ENCODE measurements around the gene TTC9.
A peak's percentile ranks its signal among the peaks of the same experiment; 100 is the strongest.

TTC9 gene

DNA sequence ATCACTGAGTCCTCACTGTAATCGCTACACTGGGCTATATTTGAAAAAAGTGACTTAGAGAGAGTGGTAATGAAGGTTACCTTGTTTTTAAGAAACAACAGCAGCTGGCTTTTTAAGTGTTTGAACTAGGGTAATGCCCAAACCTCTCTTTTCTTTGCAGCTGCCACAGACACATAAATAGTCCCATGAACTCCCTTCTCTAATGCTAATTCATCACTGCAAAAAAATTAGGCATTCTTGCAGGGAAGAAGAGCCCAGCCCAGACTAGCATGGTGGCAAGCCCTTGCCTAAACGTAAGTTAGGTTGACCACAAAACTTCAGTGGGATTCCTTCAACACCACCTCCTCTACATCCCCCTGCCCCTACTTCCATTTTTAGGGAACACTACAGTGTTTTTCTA is 23.4 kb upstream of the TTC9 start:
- no peak for DNase-seq
- H3K9me3 ChIP-seq (ENCODE audit: severe bottlenecking) = no peaks in the 10 kb centered on the region
- TF ChIP-seq, protein P1, sequence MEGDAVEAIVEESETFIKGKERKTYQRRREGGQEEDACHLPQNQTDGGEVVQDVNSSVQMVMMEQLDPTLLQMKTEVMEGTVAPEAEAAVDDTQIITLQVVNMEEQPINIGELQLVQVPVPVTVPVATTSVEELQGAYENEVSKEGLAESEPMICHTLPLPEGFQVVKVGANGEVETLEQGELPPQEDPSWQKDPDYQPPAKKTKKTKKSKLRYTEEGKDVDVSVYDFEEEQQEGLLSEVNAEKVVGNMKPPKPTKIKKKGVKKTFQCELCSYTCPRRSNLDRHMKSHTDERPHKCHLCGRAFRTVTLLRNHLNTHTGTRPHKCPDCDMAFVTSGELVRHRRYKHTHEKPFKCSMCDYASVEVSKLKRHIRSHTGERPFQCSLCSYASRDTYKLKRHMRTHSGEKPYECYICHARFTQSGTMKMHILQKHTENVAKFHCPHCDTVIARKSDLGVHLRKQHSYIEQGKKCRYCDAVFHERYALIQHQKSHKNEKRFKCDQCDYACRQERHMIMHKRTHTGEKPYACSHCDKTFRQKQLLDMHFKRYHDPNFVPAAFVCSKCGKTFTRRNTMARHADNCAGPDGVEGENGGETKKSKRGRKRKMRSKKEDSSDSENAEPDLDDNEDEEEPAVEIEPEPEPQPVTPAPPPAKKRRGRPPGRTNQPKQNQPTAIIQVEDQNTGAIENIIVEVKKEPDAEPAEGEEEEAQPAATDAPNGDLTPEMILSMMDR (IDR thresholded peaks at IDR 0.05; ENCODE audit: low read depth, low read length) = no peak
- no peaks in the 10 kb centered on the region for H3K36me3 ChIP-seq
- no peaks in the 10 kb centered on the region for H3K27me3 ChIP-seq (ENCODE audit: insufficient read depth, low read depth, severe bottlenecking)
- H3K27ac ChIP-seq = no peak overlapping the region
- no peak overlapping the region for H3K4me3 ChIP-seq (ENCODE audit: low read depth, low read length)

DNA sequence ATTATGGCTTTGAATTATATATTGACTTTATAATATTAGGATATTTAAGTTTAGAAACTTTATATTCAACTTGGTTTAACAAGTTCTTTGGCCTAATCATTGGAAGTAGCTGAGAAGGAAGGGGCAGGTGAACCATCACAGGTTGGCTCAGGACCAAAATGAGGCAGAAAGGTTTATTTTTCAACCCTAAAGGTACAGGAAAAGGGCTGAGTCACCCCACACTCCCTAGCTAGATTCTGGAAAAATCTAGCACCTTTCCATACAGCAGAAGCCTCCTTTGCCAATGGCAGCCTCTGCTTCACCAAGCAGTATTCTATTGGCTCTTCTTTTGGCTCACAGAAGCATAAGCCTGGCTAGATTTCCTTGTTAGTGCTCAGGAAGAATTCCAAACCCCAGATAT is 22.0 kb upstream of the TTC9 start:
- Histone ChIP-seq H3K27me3 (ENCODE audit: insufficient read depth, low read depth, severe bottlenecking) (no peaks in the 10 kb centered on the region), H3K9me3 (ENCODE audit: severe bottlenecking) (no peaks in the 10 kb centered on the region), H3K4me3 (ENCODE audit: low read depth, low read length) (no peak overlapping the region), H3K36me3 (no peaks in the 10 kb centered on the region), H3K27ac (no peak overlapping the region)
- TF ChIP-seq, protein P1 (IDR thresholded peaks at IDR 0.05; ENCODE audit: low read depth, low read length) = no peak
- DNase-seq = no peak

DNA sequence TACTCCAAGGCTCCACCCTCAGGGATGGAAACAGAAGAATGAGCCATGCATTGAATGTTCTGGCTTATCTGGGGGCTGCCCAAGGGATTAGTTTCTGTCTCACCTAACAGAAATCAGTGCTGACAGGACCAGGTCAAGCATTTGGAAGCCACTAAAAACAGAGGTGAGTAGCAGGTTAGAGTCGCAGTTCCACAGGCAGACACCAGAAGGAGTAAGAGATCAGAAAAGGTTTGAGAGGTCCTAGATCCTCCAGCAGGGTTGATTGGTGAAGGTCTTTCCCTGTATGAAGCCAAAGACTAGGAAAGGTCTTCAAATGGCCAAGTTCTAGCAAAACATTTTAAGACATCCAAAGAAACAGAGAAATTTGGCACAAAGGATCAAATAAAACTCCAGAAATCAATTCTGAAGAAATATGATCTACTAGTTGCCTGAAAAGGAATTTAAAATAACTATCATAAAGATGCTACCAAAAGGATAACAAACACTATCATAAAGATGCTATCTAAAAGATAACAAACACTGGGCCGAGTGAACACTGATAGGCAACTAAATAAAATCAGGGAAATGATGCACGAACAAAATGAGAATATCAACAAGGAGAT is 19.5 kb upstream of the TTC9 start:
- TF ChIP-seq, protein P1 (IDR thresholded peaks at IDR 0.05; ENCODE audit: low read depth, low read length) = peak; percentile 93
- no peaks in the 10 kb centered on the region for H3K27me3 ChIP-seq (ENCODE audit: insufficient read depth, low read depth, severe bottlenecking)
- peaks cover 10% of the 10 kb centered on the region for H3K9me3 ChIP-seq (ENCODE audit: severe bottlenecking)
- DNase-seq = peak; percentile 64
- H3K27ac ChIP-seq = no peak overlapping the region
- H3K36me3 ChIP-seq = no peaks in the 10 kb centered on the region
- no peak overlapping the region for H3K4me3 ChIP-seq (ENCODE audit: low read depth, low read length)

DNA sequence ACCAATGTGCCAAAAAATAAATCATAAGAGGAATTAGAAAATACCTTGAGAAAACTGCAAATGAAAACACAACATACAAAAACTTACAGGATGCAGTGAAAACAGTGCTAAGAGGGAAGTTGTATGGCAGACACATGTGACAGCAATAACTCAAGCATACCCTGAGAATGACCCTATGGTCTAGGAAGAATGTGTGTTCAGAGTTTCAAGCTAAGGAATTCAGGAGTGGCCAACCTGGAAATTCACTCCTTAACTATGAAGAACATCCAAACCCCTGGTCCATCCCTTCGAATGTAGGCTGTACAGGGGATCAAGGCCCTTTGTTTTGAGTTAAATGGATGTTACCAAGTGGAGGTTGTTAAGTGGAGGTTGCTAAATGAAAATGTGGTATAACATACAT is 16.7 kb upstream of the TTC9 start:
- Histone ChIP-seq H3K9me3 (ENCODE audit: severe bottlenecking) (peaks cover 14% of the 10 kb centered on the region), H3K4me3 (ENCODE audit: low read depth, low read length) (no peak overlapping the region), H3K27ac (no peak overlapping the region), H3K27me3 (ENCODE audit: insufficient read depth, low read depth, severe bottlenecking) (no peaks in the 10 kb centered on the region), H3K36me3 (no peaks in the 10 kb centered on the region)
- TF ChIP-seq, protein P1 (IDR thresholded peaks at IDR 0.05; ENCODE audit: low read depth, low read length) = no peak
- DNase-seq = no peak

DNA sequence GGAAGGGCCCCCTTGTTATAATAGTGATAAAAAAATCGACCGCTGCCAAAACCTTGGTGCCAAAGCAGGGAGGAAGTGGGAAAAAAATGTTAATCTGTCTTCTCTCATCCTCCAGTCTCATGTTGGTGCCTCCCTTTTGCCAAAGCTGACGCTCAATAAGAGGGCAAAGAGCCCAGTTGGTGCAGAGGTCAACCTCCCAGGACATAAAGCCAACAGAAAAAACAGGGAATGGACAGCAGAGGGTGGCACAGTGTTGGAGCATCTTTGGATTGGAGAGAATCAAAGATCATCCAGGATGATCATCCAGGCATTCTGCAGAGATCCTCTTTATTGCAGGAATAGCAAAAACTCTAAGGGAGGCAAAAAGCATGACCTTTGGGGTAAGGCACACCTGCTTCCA is 9.8 kb upstream of the TTC9 start:
- TF ChIP-seq, protein P1 (IDR thresholded peaks at IDR 0.05; ENCODE audit: low read depth, low read length) = no peak
- DNase-seq = no peak
- Histone ChIP-seq H3K9me3 (ENCODE audit: severe bottlenecking) (peaks cover 18% of the 10 kb centered on the region), H3K27ac (no peak overlapping the region), H3K27me3 (ENCODE audit: insufficient read depth, low read depth, severe bottlenecking) (no peaks in the 10 kb centered on the region), H3K36me3 (no peaks in the 10 kb centered on the region), H3K4me3 (ENCODE audit: low read depth, low read length) (no peak overlapping the region)

DNA sequence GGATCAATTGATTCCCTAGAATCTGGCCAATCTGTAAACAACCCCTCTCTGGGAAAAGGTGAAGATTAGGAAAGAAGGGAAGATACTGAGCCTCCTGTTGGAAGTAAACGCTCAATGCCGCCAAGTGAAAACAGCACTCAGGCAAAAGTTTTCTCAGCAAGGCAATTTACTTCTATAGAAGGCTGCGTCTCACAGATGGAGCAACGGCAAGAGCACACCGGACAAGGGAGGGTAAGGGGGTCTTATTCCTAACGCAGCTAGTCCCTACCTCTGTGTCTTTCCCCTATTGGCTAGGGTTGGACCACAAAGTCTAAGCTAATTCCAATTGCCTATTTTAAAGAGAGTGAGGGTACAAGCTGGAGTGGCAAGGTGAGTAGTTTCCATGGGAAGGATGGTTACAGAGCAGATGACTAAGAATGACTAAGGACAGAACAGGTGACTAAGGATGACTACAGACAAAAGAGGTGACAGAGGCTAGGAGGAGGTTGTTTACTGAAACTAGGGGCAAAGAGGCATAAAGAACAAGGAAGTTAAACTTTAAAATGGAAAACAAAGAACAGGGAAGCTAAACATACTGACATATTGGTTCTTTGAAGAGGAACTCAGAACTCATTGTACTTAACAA is 5.6 kb upstream of the TTC9 start:
- DNase-seq = no peak
- Histone ChIP-seq H3K9me3 (ENCODE audit: severe bottlenecking) (peaks cover 15% of the 10 kb centered on the region), H3K4me3 (ENCODE audit: low read depth, low read length) (no peak overlapping the region)

More for the DNA sequence above, 5.6 kb upstream of the TTC9 start:
- Histone ChIP-seq H3K27ac (no peak overlapping the region), H3K36me3 (no peaks in the 10 kb centered on the region), H3K27me3 (ENCODE audit: insufficient read depth, low read depth, severe bottlenecking) (no peaks in the 10 kb centered on the region)
- TF ChIP-seq, protein P1 (IDR thresholded peaks at IDR 0.05; ENCODE audit: low read depth, low read length) = no peak
